Tibial artery (tissue), 4 donors: ENCODE data around the gene PRDM1.

Experiments used
- DNase-seq, 2 donors: peaks; one replicate each; pipeline ENCODE4 v3.0.0-alpha.2; 2019
- H3K27ac ChIP-seq, 2 donors: fragments of 200-600 bp; sonication (generic) in 1 of 2; 1 replicate in 1 of 2; 2 replicates in 1 of 2; pipeline ENCODE4 v1.5.1; 2018 to 2019; ENCODE audit warnings: mild to moderate bottlenecking in 1 of 2
- H3K27me3 ChIP-seq, 2 donors: fragments of 200-600 bp; sonication (generic) in 1 of 2; one replicate each; pipeline versions ENCODE4 v1.5.1 to v1.6.0; 2016 to 2019
- H3K36me3 ChIP-seq, 3 donors: fragments of 200-600 bp; sonication (generic) in 2 of 3; one replicate each; pipeline ENCODE4 v1.5.1; 2016 to 2019; ENCODE audit warnings: mild to moderate bottlenecking in 2 of 3
- H3K4me1 ChIP-seq, 4 donors: fragments of 200-600 bp; sonication (generic) in 2 of 4; 1 replicate in 3 of 4; 2 replicates in 1 of 4; pipeline ENCODE4 v1.5.1; 2016 to 2019
- H3K4me3 ChIP-seq, 2 donors: fragments of 200-600 bp; sonication (generic) in 1 of 2; 1 replicate in 1 of 2; 2 replicates in 1 of 2; pipeline ENCODE4 v1.5.1; 2018 to 2019; ENCODE audit warnings: mild to moderate bottlenecking in 2 of 2
- H3K9me3 ChIP-seq, 3 donors: fragments of 200-600 bp; sonication (generic) in 1 of 3; one replicate each; pipeline ENCODE4 v1.5.1; 2016 to 2019
- intact Hi-C: fragments of 100-400 bp; cut with DNase I; formaldehyde crosslinking; loops from one replicate; pipeline ENCODE4 v1.15.0; 2023; ENCODE audit warnings: low total_unique reads
- TF ChIP-seq, protein P1 (sequence below), 2 experiments: fragments of 200-600 bp in 1 of 2; fragments of 450-650 bp in 1 of 2; IDR thresholded peaks; one replicate each; pipeline ENCODE4 v1.5.1; 2017 to 2019; ENCODE audit warnings: antibody characterized with exemption in 2 of 2, mild to moderate bottlenecking in 1 of 2, moderate library complexity in 1 of 2

The PRDM1 gene

DNA sequence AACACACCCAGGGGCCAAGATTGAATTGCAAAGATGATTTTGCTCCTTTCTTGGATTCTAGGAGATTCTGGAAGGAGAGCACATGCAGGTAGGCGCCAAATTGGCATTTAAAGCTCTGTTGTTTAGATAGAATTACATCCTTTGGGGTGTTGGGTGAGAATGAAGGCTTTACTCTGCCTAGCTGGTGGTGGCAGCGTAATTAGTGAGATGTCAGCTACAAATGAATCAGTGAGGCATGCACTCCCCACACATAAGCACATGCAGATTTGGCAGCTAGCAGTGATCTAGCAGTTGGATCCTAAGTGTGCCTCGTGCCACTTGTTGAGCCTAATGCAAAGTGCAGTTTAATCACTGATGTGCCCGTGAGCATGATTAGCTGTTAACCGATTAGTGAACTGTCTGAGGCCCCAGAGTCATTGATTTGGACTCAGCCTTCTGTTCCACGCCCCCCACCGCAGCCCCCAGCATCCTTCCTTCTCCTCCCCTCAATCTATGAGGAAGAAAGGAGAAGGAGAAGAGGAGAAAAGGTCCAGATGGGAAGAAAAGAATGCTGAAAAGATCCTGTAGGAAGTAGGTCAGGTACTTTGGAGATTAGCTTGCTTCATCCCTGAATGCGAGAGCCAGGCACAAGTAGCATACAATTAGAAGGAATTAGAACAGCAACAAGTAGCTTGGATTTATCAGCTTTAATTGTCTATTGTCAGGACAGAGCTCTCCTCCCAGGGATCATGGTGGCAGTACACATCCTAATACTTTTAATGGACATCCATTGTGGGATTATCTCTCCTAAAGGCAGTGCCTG, 6.0 kb upstream of the PRDM1 start:
- no peak overlapping the region for H3K4me3 ChIP-seq
- H3K4me1 ChIP-seq = no peaks in the 10 kb centered on the region
- peaks cover 0 to 16% of the 10 kb centered on the region in 2 donors for H3K27me3 ChIP-seq
- DNase-seq = no peak
- H3K9me3 ChIP-seq = no peaks in the 10 kb centered on the region
- intact Hi-C loops = no loop called here
- no peaks in the 10 kb centered on the region for H3K36me3 ChIP-seq
- TF ChIP-seq, protein P1, sequence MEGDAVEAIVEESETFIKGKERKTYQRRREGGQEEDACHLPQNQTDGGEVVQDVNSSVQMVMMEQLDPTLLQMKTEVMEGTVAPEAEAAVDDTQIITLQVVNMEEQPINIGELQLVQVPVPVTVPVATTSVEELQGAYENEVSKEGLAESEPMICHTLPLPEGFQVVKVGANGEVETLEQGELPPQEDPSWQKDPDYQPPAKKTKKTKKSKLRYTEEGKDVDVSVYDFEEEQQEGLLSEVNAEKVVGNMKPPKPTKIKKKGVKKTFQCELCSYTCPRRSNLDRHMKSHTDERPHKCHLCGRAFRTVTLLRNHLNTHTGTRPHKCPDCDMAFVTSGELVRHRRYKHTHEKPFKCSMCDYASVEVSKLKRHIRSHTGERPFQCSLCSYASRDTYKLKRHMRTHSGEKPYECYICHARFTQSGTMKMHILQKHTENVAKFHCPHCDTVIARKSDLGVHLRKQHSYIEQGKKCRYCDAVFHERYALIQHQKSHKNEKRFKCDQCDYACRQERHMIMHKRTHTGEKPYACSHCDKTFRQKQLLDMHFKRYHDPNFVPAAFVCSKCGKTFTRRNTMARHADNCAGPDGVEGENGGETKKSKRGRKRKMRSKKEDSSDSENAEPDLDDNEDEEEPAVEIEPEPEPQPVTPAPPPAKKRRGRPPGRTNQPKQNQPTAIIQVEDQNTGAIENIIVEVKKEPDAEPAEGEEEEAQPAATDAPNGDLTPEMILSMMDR (IDR thresholded peaks at IDR 0.05) = no peak
- H3K27ac ChIP-seq = no peak overlapping the region

DNA sequence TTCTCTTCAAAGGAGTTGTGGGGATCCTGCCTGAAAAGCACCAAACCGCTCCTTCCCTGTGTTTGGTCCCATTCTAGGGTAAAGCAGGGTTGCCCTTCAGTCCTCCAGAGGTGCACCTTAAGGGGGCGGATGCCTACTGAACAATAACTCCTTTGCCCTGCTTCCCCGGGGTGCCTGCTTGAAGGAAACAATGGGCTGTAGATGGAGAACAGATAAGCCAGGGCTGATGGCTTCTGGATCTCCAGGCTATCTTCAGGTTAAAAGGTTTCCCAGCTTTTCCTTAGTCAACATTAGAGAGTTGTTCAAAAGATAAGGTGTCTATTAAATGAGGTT, 5.4 kb upstream of the PRDM1 start:
- Histone ChIP-seq H3K36me3 (no peaks in the 10 kb centered on the region), H3K27me3 (peaks cover 0 to 21% of the 10 kb centered on the region in 2 donors), H3K4me3 (no peak overlapping the region), H3K27ac (no peak overlapping the region), H3K4me1 (peaks cover 0 to 2% (median 0%) of the 10 kb centered on the region in 4 donors), H3K9me3 (no peaks in the 10 kb centered on the region)
- intact Hi-C loops = no loop called here
- DNase-seq = no peak
- TF ChIP-seq, protein P1 (IDR thresholded peaks at IDR 0.05) = no peak

DNA sequence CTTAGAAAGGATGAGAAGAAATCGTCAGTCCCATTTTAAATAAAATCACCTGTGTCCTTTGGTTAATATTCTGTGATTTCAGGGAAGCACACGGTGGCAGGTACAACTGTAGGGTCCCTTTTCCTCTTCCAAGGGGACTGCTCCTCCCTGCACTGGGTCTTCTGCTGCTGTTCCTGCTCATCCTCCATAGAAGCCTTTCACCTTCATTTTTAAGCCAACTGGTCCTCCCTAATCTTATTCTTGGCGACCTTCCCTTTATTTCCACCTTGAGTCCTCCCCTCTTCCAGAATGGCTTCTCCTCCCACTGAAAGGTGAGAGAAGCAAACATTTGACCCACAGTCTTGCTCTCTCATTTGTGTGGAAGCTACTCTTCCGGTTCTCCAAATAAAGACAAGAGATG, 4.4 kb upstream of the PRDM1 start:
- Histone ChIP-seq H3K27ac (no peak overlapping the region), H3K4me3 (no peak overlapping the region), H3K36me3 (no peaks in the 10 kb centered on the region), H3K27me3 (peaks cover 0 to 31% of the 10 kb centered on the region in 2 donors), H3K4me1 (peaks cover 0 to 11% (median 7%) of the 10 kb centered on the region in 4 donors), H3K9me3 (no peaks in the 10 kb centered on the region)
- no peak for DNase-seq
- TF ChIP-seq, protein P1 (IDR thresholded peaks at IDR 0.05) = no peak
- intact Hi-C loops = no loop called here

DNA sequence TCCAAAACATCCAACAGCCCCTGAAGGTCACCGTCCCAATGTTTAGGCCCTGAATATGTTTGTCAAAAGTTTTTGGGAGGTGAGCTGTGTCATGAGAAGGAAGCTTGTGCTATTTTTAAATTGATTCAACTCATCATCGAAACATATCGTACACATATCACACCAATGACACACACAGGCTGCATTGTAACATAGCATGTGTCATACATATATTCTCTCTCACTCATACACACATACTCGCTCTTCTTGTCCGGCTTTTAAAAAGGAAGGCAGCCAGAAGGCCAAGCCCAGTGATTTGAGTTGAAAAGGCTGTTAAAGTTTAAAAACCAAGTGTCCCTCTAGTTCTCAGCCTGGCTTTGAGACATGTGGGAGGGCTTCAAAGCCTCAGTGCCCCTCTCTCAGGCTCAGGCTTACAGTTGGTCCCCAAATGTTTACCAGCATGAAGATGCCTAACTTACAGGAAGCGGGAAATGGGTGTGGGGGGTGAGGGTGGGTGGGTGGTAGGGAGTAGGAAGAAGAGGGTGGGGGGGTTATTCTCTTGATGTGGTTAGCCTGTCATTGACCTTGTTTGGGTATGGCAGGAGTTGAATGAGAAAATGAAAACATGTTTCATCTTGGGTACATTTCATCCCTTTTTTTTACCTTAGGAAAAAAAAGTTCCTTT, 3.3 kb upstream of the PRDM1 start:
- TF ChIP-seq, protein P1 (IDR thresholded peaks at IDR 0.05) = no peak
- H3K4me1 ChIP-seq = peaks cover 0 to 23% (median 10%) of the 10 kb centered on the region in 4 donors
- intact Hi-C loops = no loop called here
- no peak overlapping the region for H3K27ac ChIP-seq
- no peak for DNase-seq
- peaks cover 0 to 39% of the 10 kb centered on the region in 2 donors for H3K27me3 ChIP-seq
- H3K9me3 ChIP-seq = no peaks in the 10 kb centered on the region
- no peak overlapping the region for H3K4me3 ChIP-seq
- no peaks in the 10 kb centered on the region for H3K36me3 ChIP-seq

DNA sequence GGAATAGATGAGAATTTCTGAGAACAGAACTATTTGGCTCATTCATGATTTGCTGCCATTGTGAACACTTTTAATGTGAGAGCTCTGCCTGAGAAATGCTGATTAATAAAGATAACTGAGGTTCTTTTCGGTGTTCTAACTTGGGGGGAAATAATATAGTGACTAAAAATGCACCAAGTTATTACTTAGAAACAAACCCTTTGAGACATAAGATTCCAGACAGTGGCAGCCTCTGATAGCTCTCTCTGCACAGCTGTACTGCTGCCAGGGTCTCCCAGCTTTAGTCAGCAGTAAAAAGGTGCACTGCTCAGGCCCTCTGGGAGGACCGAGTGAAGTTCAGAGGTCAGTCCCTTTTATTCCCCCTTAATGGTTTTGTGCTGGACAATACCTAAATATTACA, 2.5 kb upstream of the PRDM1 start:
- TF ChIP-seq, protein P1 (IDR thresholded peaks at IDR 0.05) = no peak
- no peak overlapping the region for H3K27ac ChIP-seq
- no peaks in the 10 kb centered on the region for H3K36me3 ChIP-seq
- no peak for DNase-seq
- H3K27me3 ChIP-seq = peaks cover 0 to 45% of the 10 kb centered on the region in 2 donors
- peaks cover 0 to 26% (median 10%) of the 10 kb centered on the region in 4 donors for H3K4me1 ChIP-seq
- intact Hi-C loops = no loop called here
- H3K4me3 ChIP-seq = no peak overlapping the region
- no peaks in the 10 kb centered on the region for H3K9me3 ChIP-seq
